GM12875 (cell line): ENCODE measurements around the gene LRTM2.

Experiments
- H3K4me3 ChIP-seq: one replicate; pipeline ENCODE4 v1.5.1; 2011; ENCODE audit warnings: low read depth, low read length, control low read depth
- TF ChIP-seq, protein P1 (sequence below): IDR thresholded peaks from 2 replicates; pipeline ENCODE4 v1.5.1; 2011; ENCODE audit warnings: low read depth, mild to moderate bottlenecking, control low read depth, inconsistent platforms, low read length, moderate library complexity, borderline replicate concordance; ENCODE audit not compliant: insufficient read depth

Gene LRTM2

GRCh38 chr12:1881936-1882335 is 61.6 kb downstream of the LRTM2 start:
- H3K4me3 ChIP-seq, result no peak overlapping the region
- TF ChIP-seq, protein P1, sequence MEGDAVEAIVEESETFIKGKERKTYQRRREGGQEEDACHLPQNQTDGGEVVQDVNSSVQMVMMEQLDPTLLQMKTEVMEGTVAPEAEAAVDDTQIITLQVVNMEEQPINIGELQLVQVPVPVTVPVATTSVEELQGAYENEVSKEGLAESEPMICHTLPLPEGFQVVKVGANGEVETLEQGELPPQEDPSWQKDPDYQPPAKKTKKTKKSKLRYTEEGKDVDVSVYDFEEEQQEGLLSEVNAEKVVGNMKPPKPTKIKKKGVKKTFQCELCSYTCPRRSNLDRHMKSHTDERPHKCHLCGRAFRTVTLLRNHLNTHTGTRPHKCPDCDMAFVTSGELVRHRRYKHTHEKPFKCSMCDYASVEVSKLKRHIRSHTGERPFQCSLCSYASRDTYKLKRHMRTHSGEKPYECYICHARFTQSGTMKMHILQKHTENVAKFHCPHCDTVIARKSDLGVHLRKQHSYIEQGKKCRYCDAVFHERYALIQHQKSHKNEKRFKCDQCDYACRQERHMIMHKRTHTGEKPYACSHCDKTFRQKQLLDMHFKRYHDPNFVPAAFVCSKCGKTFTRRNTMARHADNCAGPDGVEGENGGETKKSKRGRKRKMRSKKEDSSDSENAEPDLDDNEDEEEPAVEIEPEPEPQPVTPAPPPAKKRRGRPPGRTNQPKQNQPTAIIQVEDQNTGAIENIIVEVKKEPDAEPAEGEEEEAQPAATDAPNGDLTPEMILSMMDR, result no peak

DNA sequence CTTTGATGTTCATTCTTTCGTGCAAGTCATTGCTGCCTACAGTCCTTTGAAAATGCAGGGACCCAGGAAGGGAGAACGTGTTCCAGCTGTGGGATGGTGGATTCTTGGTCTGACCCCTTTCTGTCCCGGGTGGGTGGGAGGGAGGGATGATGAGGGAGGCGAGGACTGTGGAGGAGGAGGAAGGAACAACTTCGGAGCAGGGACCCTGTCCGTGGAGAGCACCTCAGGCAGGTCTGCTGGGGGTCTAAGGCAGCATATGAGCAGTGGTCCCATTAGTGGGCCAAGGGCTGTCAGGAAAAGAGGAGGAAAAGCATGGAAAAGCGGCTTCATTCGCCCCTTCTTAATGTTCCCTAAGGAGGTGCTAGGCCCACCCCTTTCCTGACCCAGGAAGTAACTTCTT is 62.0 kb downstream of the LRTM2 start:
- TF ChIP-seq, protein P1, result no peak
- H3K4me3 ChIP-seq, result no peak overlapping the region

DNA sequence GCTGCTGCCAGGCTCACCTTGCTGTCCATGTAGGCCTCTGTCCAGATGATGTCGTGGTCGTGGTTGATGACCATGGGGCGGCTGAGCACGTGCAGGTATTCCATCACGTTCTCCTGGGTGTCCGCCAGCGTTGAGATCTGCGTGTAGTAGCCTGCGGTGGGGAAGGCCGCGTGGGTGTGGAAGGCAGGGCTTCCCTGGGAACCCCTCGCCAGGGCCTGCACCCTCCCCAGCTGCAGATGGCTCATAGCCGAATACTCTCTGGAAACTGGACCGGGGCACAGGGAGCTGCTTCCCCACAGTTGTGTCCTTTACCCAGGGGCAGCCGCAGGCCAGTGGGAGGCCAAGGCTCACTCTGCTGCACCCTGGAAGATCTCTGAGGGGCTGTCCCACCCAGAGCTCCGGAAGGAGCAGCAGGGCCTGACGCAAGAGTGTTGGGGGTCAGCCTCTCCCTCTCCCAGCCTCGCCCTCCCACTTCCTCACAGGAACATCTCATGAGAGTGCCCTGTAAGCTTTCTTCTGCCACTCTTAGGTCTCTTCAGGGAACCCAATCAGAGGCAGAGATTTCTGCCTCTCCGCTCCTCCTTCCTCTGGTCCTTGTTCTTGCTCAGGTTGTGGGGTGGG is 62.6 kb downstream of the LRTM2 start:
- TF ChIP-seq, protein P1, result no peak
- H3K4me3 ChIP-seq, result no peak overlapping the region

GRCh38 chr12:1883513-1883912 is 63.1 kb downstream of the LRTM2 start:
- TF ChIP-seq, protein P1, result no peak
- H3K4me3 ChIP-seq, result no peak overlapping the region

GRCh38 chr12:1884651-1885050 is 64.3 kb downstream of the LRTM2 start:
- H3K4me3 ChIP-seq, result no peak overlapping the region
- TF ChIP-seq, protein P1, result no peak

DNA sequence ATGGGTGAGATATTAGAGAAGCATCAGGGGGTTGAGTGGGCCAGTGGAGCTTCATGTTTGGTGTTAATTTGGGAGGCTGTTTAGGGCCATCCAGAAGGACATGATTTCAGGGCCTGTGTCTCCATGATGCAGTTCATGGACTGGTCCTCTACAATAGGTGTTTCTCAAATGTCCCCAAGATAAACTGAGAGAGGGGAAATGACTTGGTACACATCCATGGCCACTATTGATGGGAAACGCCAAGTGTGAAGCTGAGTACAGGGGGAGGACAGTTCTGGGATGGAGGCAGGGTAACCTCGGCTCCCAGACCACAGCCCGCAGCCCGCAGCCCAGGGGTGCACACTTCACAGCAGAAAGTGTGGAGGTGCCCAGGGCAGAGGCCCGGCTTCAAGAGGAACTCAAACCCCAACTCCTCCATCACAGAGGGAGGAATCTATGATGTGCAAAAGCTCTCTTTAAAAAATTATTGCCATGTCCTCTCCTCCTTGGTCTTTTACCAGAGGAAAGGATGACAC is 64.8 kb downstream of the LRTM2 start:
- H3K4me3 ChIP-seq, result no peak overlapping the region
- TF ChIP-seq, protein P1, result no peak

GRCh38 chr12:1885599-1886245 is 65.4 kb downstream of the LRTM2 start:
- H3K4me3 ChIP-seq, result no peak overlapping the region
- TF ChIP-seq, protein P1, result no peak
